PC-3 (cell line): ENCODE measurements around the gene GYPE.

Source experiments
- CTCF ChIP-seq: fragments of 300-600 bp; sonication (generic); conservative IDR thresholded peaks from 2 replicates; pipeline ENCODE4 v1.5.1; 2017; ENCODE audit warnings: antibody characterized with exemption, low read depth, mild to moderate bottlenecking, low read length
- EZH2 ChIP-seq: fragments of 300-600 bp; sonication (generic); IDR thresholded peaks from one replicate; pipeline ENCODE4 v1.6.1; 2017; ENCODE audit warnings: antibody characterized with exemption, mild to moderate bottlenecking, low read length; ENCODE audit not compliant: unreplicated experiment
- EZH2phosphoT487 ChIP-seq: fragments of 300-600 bp; sonication (generic); IDR thresholded peaks from 2 replicates; pipeline ENCODE4 v1.6.1; 2018; ENCODE audit warnings: mild to moderate bottlenecking, antibody characterized with exemption, low read length, borderline replicate concordance

DNA sequence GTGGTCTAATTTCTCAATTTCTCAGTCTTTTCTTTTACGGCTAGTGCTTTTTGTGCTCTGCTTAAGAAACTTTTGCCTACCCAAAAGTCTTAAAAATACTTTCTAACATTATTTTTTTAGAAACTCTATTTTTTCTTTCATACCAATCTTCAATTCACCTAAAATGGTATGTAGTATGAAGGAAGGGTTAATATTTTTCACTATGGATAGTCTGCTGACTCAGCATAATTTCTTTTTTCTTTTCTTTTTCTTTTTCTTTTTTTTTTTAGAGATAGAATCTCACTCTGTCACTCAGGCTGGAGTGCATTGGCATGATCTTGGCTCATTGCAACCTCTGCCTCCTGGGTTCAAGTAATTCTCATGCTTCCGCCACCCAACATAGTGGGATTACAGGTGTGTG, 34.2 kb upstream of the GYPE start:
- no peak for TF ChIP-seq CTCF
- no peak for TF ChIP-seq EZH2
- no peak for TF ChIP-seq EZH2phosphoT487
